MG63 (cell line): ENCODE results near the gene ANKRD24. TPM values are rescaled to one million over a fixed set of nuclear protein-coding genes. Genes with fewer than 3 reads are reported as not detected.
"Not testable (repeated sequence)": the region's sequence is repeated elsewhere in the genome, so short reads cannot be mapped to it uniquely, and the experiment has no call there.

Experiments
- DNase-seq: peaks from one replicate; pipeline ENCODE4 v3.0.0-alpha.2; 2020
- H3K27me3 ChIP-seq: fragments of 250-450 bp; sonication (Bioruptor Pico); 2 replicates; pipeline ENCODE4 v1.5.1; 2020; ENCODE audit warnings: mild to moderate bottlenecking, moderate library complexity
- H3K36me3 ChIP-seq: fragments of 250-450 bp; sonication (Bioruptor Pico); 2 replicates; pipeline ENCODE4 v1.5.1; 2020; ENCODE audit warnings: mild to moderate bottlenecking, moderate library complexity
- H3K4me3 ChIP-seq: fragments of 250-450 bp; sonication (Bioruptor Pico); 2 replicates; pipeline ENCODE4 v1.5.1; 2020; ENCODE audit warnings: mild to moderate bottlenecking, moderate library complexity
- H3K9me3 ChIP-seq: fragments of 250-450 bp; sonication (Bioruptor Pico); 2 replicates; pipeline ENCODE4 v1.5.1; 2020; ENCODE audit warnings: mild to moderate bottlenecking, moderate library complexity
- total RNA-seq: library from RNA; depleted of rRNA; stranded (reverse); fragments of >200 nt; shearing (Covaris generic); gene quantifications from 2 replicates; pipeline ENCODE4 v1.2.3, GENCODE V29; 2014; ENCODE audit warnings: low replicate concordance

ANKRD24 gene
- total RNA-seq, 1 experiment from 2014 or later: 0.13 TPM

- H3K4me3 ChIP-seq: no peak overlapping the region
- no peaks in the 10 kb centered on the region for H3K9me3 ChIP-seq
- peak; percentile 33 for DNase-seq
- H3K36me3 ChIP-seq: no peaks in the 10 kb centered on the region
- H3K27me3 ChIP-seq: no peaks in the 10 kb centered on the region; the same call in 1 of the 2 replicates
These were observed 26.1 kb downstream of the ANKRD24 start for GRCh38 chr19:4208385-4209094.

DNA sequence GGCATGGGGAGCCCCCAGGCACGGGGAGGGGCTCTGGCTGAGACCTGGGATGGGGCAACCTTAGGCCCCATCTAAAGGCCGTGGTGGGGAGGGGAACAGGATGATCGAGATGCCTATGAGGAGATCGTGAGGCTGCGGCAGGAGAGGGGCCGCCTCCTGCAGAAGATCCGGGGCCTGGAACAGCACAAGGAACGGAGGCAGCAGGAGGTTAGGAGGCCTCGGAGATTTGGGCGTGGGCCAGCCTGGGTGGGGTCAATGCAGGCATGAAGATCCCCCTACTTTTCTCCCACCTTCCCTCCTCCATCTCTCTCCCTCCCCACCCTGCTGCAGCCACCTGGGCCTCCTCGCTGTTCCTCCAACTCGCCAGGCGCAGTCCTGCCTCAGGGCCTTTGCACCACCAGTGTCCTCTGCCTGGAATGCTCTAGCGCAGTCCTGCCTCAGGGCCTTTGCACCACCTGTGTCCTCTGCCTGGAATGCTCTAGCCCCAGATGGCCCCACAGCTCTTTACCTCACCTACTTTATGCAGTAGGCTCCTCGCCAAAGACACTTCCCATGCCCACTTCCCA lies 27.8 kb downstream of the ANKRD24 start:
- H3K9me3 ChIP-seq: no peaks in the 10 kb centered on the region
- no peaks in the 10 kb centered on the region; the same call in 1 of the 2 replicates for H3K27me3 ChIP-seq
- no peaks in the 10 kb centered on the region for H3K36me3 ChIP-seq
- no peak overlapping the region for H3K4me3 ChIP-seq
- DNase-seq: no peak

DNA sequence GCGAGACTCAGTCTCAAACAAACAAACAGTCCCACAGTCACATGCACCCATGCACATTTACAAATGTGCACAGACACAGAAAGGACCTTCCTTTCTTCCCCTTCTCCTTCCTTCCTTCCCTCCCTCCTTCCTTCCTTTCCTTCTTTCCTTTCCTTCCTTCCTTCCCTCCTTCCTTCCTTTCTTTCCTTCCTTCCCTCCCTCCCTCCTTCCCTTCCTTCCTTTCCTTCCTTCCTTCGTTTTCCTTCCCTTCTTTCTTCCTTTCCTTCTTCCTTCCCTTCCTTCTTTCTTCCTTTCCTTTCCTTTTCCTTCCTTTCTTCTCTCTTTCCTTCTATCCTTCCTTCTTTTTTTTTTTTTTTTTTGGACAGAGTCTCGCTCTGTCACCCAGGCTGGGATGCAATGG lies 30.6 kb downstream of the ANKRD24 start:
- no peaks in the 10 kb centered on the region for H3K9me3 ChIP-seq
- no peaks in the 10 kb centered on the region for H3K36me3 ChIP-seq
- no peak overlapping the region for H3K4me3 ChIP-seq
- H3K27me3 ChIP-seq: no peaks in the 10 kb centered on the region; the same call in 1 of the 2 replicates
- DNase-seq: no peak

DNA sequence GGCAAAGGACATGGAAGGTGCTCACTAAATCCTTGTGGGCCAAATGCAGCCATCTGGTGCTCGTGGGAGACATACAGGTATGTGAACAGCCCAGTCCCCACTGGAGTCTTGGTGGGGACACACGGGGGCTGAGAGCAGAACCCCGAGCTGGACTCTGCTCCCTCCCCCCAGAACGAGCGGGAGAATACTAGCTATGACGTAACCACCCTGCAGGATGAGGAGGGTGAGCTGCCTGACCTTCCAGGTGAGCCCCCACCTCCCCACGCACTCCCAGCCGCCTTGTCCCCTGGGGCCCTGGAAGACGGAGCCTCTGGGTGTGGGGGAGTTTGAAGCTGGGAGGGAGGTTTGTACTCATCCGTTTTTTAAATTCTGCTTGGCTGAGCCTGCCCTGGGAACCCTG lies 33.3 kb downstream of the ANKRD24 start:
- DNase-seq: no peak
- Histone ChIP-seq H3K4me3 (no peak overlapping the region), H3K27me3 (no peaks in the 10 kb centered on the region; the same call in 1 of the 2 replicates), H3K36me3 (no peaks in the 10 kb centered on the region), H3K9me3 (no peaks in the 10 kb centered on the region)

DNA sequence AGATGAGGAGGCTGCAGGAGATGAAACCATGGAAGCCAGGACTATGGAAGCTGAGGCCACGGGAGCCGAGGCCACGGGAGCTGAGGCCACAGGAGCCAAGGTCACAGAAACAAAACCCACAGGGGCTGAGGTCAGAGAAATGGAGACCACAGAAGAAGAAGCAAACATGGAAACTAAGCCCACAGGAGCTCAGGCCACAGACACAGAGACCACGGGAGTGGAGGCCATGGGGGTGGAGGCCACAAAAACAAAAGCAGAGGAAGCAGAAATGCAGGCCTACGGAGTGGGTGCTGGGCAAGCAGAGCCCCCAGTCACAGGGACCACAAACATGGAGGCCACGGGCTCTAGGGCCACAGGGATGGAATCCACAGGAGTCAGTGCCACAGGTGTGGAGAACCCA lies 34.4 kb downstream of the ANKRD24 start:
- no peak for DNase-seq
- Histone ChIP-seq H3K36me3 (no peaks in the 10 kb centered on the region), H3K4me3 (no peak overlapping the region), H3K27me3 (no peaks in the 10 kb centered on the region; the same call in 1 of the 2 replicates), H3K9me3 (no peaks in the 10 kb centered on the region)

- Histone ChIP-seq H3K9me3 (no peaks in the 10 kb centered on the region), H3K27me3 (no peaks in the 10 kb centered on the region; the same call in 1 of the 2 replicates), H3K36me3 (no peaks in the 10 kb centered on the region), H3K4me3 (no peak overlapping the region)
- no peak for DNase-seq
These were observed 35.2 kb downstream of the ANKRD24 start for GRCh38 chr19:4217429-4218264.

- H3K4me3 ChIP-seq, H3K36me3 ChIP-seq, DNase-seq, H3K9me3 ChIP-seq, H3K27me3 ChIP-seq: not testable (repeated sequence)
These were observed 36.0 kb downstream of the ANKRD24 start for GRCh38 chr19:4218523-4218922.

DNA sequence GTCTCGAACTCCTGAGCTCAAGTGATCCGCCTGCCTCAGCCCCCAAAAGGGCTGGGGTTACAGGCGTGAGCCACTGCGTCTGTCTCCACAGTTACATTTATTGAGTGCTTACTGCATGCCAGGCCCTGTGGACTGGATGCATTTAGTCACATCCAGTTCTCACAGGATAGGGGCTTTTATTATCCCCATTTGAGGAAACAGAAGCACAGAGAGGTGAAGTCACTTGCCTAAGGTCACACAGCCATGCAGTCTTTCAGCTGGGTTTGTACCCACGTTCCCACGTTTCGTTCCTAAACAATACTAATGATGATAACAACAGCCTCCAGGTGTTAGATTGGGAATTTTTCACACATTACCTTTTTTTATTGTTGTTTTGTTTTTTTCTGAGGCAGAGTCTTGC lies 37.7 kb downstream of the ANKRD24 start:
- Histone ChIP-seq H3K4me3 (no peak overlapping the region), H3K27me3 (no peaks in the 10 kb centered on the region), H3K36me3 (no peaks in the 10 kb centered on the region), H3K9me3 (no peaks in the 10 kb centered on the region)
- DNase-seq: no peak

- no peak for DNase-seq
- peaks cover 8% of the 10 kb centered on the region for H3K27me3 ChIP-seq
- H3K4me3 ChIP-seq: no peak overlapping the region
- no peaks in the 10 kb centered on the region for H3K9me3 ChIP-seq
- no peaks in the 10 kb centered on the region for H3K36me3 ChIP-seq
These were observed 42.0 kb downstream of the ANKRD24 start for GRCh38 chr19:4224470-4224869.

DNA sequence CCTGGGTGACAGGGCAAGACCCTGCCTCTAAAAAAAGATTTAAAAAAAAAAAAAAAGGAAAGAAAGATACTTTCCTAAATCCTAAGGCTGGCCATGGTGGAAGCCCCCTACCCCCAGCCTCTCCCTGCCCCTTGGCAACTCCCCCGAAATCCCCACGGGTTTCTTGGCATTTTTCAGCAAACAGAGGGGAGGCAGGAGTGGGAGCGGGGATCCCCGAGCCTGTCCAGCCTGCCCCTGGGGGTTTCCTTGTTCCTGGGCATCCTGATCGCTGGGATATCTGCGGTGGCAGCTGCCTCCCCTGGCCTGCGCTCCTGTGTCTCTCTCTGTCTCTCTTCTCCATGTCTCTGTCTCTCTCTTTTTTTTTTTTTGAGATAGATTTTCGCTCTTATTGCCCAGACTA lies 43.4 kb downstream of the ANKRD24 start:
- H3K9me3 ChIP-seq: no peaks in the 10 kb centered on the region
- DNase-seq: no peak
- H3K27me3 ChIP-seq: peaks cover 8% of the 10 kb centered on the region
- no peaks in the 10 kb centered on the region for H3K36me3 ChIP-seq
- no peak overlapping the region for H3K4me3 ChIP-seq

GRCh38 chr19:4227771-4228170 lies 45.3 kb downstream of the ANKRD24 start:
- H3K36me3 ChIP-seq: no peaks in the 10 kb centered on the region
- no peaks in the 10 kb centered on the region for H3K9me3 ChIP-seq
- no peak overlapping the region for H3K4me3 ChIP-seq
- H3K27me3 ChIP-seq: peaks cover 8% of the 10 kb centered on the region
- no peak for DNase-seq

DNA sequence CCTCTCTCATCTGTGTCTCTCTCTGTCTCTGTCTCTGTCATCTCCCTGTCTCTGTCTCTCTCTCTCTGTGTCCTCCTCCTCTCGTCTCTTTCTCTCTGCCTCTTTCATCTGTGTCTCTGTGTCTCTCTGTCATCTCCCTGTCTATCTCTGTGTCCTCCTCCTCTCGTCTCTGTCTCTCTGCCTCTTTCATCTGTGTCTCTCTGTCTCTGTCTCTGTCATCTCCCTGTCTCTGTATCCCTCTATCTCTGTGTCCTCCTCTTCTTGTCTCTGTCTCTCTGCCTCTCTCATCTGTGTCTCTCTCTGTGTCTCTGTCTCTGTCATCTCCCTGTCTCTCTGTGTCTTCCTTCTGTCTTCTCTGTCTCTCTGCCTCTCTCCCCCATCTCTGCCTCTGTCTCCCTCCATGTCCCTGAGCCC lies 46.3 kb downstream of the ANKRD24 start:
- Histone ChIP-seq H3K9me3 (no peaks in the 10 kb centered on the region), H3K4me3 (no peak overlapping the region), H3K36me3 (no peaks in the 10 kb centered on the region), H3K27me3 (peaks cover 8% of the 10 kb centered on the region)
- DNase-seq: no peak

- Histone ChIP-seq H3K36me3 (no peaks in the 10 kb centered on the region), H3K27me3 (peaks cover 8% of the 10 kb centered on the region), H3K4me3 (no peak within 1 kb of the TSS), H3K9me3 (no peaks in the 10 kb centered on the region)
- peak; percentile 42 for DNase-seq
These were observed 46.9 kb downstream of the ANKRD24 start, which contains the start of gene EBI3 for GRCh38 chr19:4229179-4229931. Gene EBI3, plus strand, starts transcription at chr19:4229523. Its CDS starts 28 bp downstream, at chr19:4229551.

- not testable (repeated sequence) for DNase-seq
These were observed 47.7 kb downstream of the ANKRD24 start for GRCh38 chr19:4230237-4230636.

GRCh38 chr19:4231521-4231920 lies 49.0 kb downstream of the ANKRD24 start:
- H3K4me3 ChIP-seq, H3K27me3 ChIP-seq, H3K9me3 ChIP-seq, H3K36me3 ChIP-seq, DNase-seq: not testable (repeated sequence)

More at GRCh38 chr19:4230237-4230636, 47.7 kb downstream of the ANKRD24 start:
- H3K36me3 ChIP-seq, H3K9me3 ChIP-seq, H3K4me3 ChIP-seq, H3K27me3 ChIP-seq: not testable (repeated sequence)

GRCh38 chr19:4232139-4232538 lies 49.6 kb downstream of the ANKRD24 start:
- H3K4me3 ChIP-seq, DNase-seq, H3K9me3 ChIP-seq, H3K36me3 ChIP-seq, H3K27me3 ChIP-seq: not testable (repeated sequence)
